Endodermal cell (in vitro differentiated cells): ENCODE data around the gene FABP1. TPM values are rescaled to one million over a fixed set of nuclear protein-coding genes. Genes with fewer than 3 reads are reported as not detected.

Source experiments
- DNase-seq: peaks from one replicate; pipeline ENCODE4 v3.0.0-alpha.2; 2017
- H3K27ac ChIP-seq: 2 replicates; pipeline ENCODE4 v1.5.1; 2013; ENCODE audit warnings: mild to moderate bottlenecking, low read depth, low read length, moderate library complexity
- H3K27me3 ChIP-seq: 2 replicates; pipeline ENCODE4 v1.6.1; 2013; ENCODE audit warnings: mild to moderate bottlenecking, low read length, moderate library complexity; ENCODE audit not compliant: insufficient read depth, control insufficient read depth, poor library complexity, severe bottlenecking
- H3K36me3 ChIP-seq: 2 replicates; pipeline ENCODE4 v1.7.0; 2013; ENCODE audit warnings: mild to moderate bottlenecking, low read length, moderate library complexity; ENCODE audit not compliant: control insufficient read depth, insufficient read depth
- H3K4me1 ChIP-seq: one replicate; pipeline ENCODE4 v1.7.0; 2013; ENCODE audit warnings: low read length; ENCODE audit not compliant: control insufficient read depth, insufficient read depth
- H3K4me3 ChIP-seq: 2 replicates; pipeline ENCODE4 v1.5.1; 2013; ENCODE audit warnings: mild to moderate bottlenecking, low read length, moderate library complexity
- H3K9ac ChIP-seq: 2 replicates; pipeline ENCODE4 v1.6.1; 2013; ENCODE audit warnings: mild to moderate bottlenecking, low read length, moderate library complexity; ENCODE audit not compliant: poor library complexity, severe bottlenecking; ENCODE audit errors: extremely low read depth
- H3K9me3 ChIP-seq: 2 replicates; pipeline ENCODE4 v1.6.1; 2013; ENCODE audit warnings: mild to moderate bottlenecking, low read length, moderate library complexity; ENCODE audit not compliant: control insufficient read depth
- H3K27ac Mint-ChIP-seq: 2 replicates; pipeline ENCODE4 v1.8.0; 2020; ENCODE audit warnings: mixed read lengths
- H3K27me3 Mint-ChIP-seq: 2 replicates; pipeline ENCODE4 v1.8.0; 2021; ENCODE audit warnings: mild to moderate bottlenecking, mixed read lengths; ENCODE audit not compliant: insufficient read depth
- H3K36me3 Mint-ChIP-seq: 2 replicates; pipeline ENCODE4 v1.8.0; 2020; ENCODE audit warnings: low read depth, mixed read lengths
- H3K4me1 Mint-ChIP-seq: 2 replicates; pipeline ENCODE4 v1.8.0; 2020; ENCODE audit warnings: mixed read lengths
- H3K4me3 Mint-ChIP-seq: 2 replicates; pipeline ENCODE4 v1.8.0; 2020; ENCODE audit warnings: mild to moderate bottlenecking, moderate library complexity, mixed read lengths
- H3K9me3 Mint-ChIP-seq: 2 replicates; pipeline ENCODE4 v1.8.0; 2020; ENCODE audit warnings: mild to moderate bottlenecking, mixed read lengths
- CTCF ChIP-seq: fragments of 200-600 bp; sonication (generic); conservative IDR thresholded peaks from 2 replicates; pipeline ENCODE4 v1.5.0; 2021; ENCODE audit warnings: antibody characterized with exemption, mild to moderate bottlenecking
- WGBS, 2 experiments: methylation state at CpG; one replicate each; pipeline versions ENCODE4 v1.1.5 to v1.1.7; 2013; ENCODE audit warnings: missing lambda C conversion rate in 2 of 2, mixed read lengths in 1 of 2; ENCODE audit not compliant: insufficient coverage in 1 of 2, insufficient read length in 1 of 2; 5-methylcytosine and 5-hydroxymethylcytosine counted together
- total RNA-seq, 2 donors: library from RNA; stranded (reverse); fragmentation: NEBNext Ultra II Directional in 1 of 2; extraction: Animal tissue kit (Norgen Biotek cat#: 25700) in 1 of 2; gene quantifications; 2 replicates in 1 of 2; 3 replicates in 1 of 2; pipeline ENCODE4 v1.2.1, GENCODE V29; 2021

The FABP1 gene
- total RNA-seq, 2 donors from 2014 or later, result not detected

- no peaks in the 10 kb centered on the region for H3K36me3 ChIP-seq
- no peak overlapping the region for H3K4me3 ChIP-seq
- peak overlapping the region; percentile 73 for H3K4me3 Mint-ChIP-seq
- no peak for DNase-seq
- peaks cover 2% of the 10 kb centered on the region for H3K4me1 Mint-ChIP-seq
- no peaks in the 10 kb centered on the region for H3K9me3 ChIP-seq
- H3K27ac Mint-ChIP-seq, result no peak overlapping the region
- no peaks in the 10 kb centered on the region for H3K4me1 ChIP-seq
- H3K27me3 Mint-ChIP-seq, result peaks cover 29% of the 10 kb centered on the region
- no peaks in the 10 kb centered on the region for H3K36me3 Mint-ChIP-seq
- H3K27me3 ChIP-seq, result peaks cover 7% of the 10 kb centered on the region
- H3K27ac ChIP-seq, result no peak overlapping the region
- 80 to 82% methylated on average over 7 of the region's 7 CpGs for WGBS, 2 experiments
- no peak overlapping the region for H3K9ac ChIP-seq
- no peak for TF ChIP-seq CTCF
- H3K9me3 Mint-ChIP-seq, result no peaks in the 10 kb centered on the region
These were observed 40.5 kb upstream of the FABP1 start for GRCh38 chr2:88168386-88168785.

GRCh38 chr2:88167740-88168139 lies 39.9 kb upstream of the FABP1 start:
- H3K27me3 ChIP-seq, result peaks cover 7% of the 10 kb centered on the region
- peaks cover 2% of the 10 kb centered on the region for H3K4me1 Mint-ChIP-seq
- TF ChIP-seq CTCF, result no peak
- WGBS, 2 experiments, result 93 to 100% methylated on average over 2 of the region's 2 CpGs
- no peaks in the 10 kb centered on the region for H3K4me1 ChIP-seq
- H3K27ac Mint-ChIP-seq, result no peak overlapping the region
- no peak overlapping the region for H3K4me3 ChIP-seq
- no peaks in the 10 kb centered on the region for H3K36me3 Mint-ChIP-seq
- H3K9ac ChIP-seq, result no peak overlapping the region
- H3K9me3 Mint-ChIP-seq, result no peaks in the 10 kb centered on the region
- H3K27me3 Mint-ChIP-seq, result peaks cover 29% of the 10 kb centered on the region
- no peaks in the 10 kb centered on the region for H3K36me3 ChIP-seq
- no peak overlapping the region for H3K27ac ChIP-seq
- DNase-seq, result no peak
- no peaks in the 10 kb centered on the region for H3K9me3 ChIP-seq
- H3K4me3 Mint-ChIP-seq, result no peak overlapping the region

- Histone ChIP-seq H3K9ac (no peak overlapping the region), H3K9me3 (no peaks in the 10 kb centered on the region), H3K27me3 (peaks cover 7% of the 10 kb centered on the region), H3K36me3 (no peaks in the 10 kb centered on the region), H3K4me3 (no peak overlapping the region), H3K4me1 (no peaks in the 10 kb centered on the region), H3K27ac (no peak overlapping the region)
- Mint-ChIP-seq H3K4me3 (no peak overlapping the region), H3K27ac (no peak overlapping the region), H3K27me3 (peaks cover 18% of the 10 kb centered on the region), H3K4me1 (no peaks in the 10 kb centered on the region), H3K36me3 (no peaks in the 10 kb centered on the region), H3K9me3 (no peaks in the 10 kb centered on the region)
- 0% methylated on average over 1 of the region's 1 CpG; no CpG with 5 or more reads in 1 of the 2 experiments for WGBS, 2 experiments
- TF ChIP-seq CTCF, result no peak
- DNase-seq, result no peak
These were observed 37.6 kb upstream of the FABP1 start for GRCh38 chr2:88165332-88166003.
